HepG2 (cell line): Measurements from ENCODE around the gene ZNF687. TPM values are rescaled to one million over a fixed set of nuclear protein-coding genes. Genes with fewer than 3 reads are reported as not detected.

Source experiments
- ATAC-seq: fragments of 200-7000 bp; cut with Tn5 transposase; 3 replicates; pipeline ENCODE4 v1.9.1; 2020; ENCODE audit warnings: mild to moderate bottlenecking, moderate library complexity
- BruUV-seq: library from RNA; stranded (reverse); fragments of 400-500 nt; replicated peaks from 2 replicates; lab custom pipeline; 2021; lab: Mats Ljungman, UMichigan
- CTCF ChIA-PET: fragments of 300-600 bp; formaldehyde crosslinking; extraction: SDS; loops from one replicate; lab custom pipeline; 2021; ENCODE audit warnings: low total read pairs, inconsistent platforms, low intra/inter-chr PET ratio; lab: Yijun Ruan, JAX
- POLR2A ChIA-PET: fragments of 350-600 bp; sonication (Branson Sonifier 250); formaldehyde crosslinking; loops from one replicate; lab custom pipeline; 2020; ENCODE audit warnings: antibody characterized with exemption, inconsistent platforms; lab: Yijun Ruan, JAX
- DNase-seq: peaks from one replicate; pipeline ENCODE4 v3.0.0-alpha.2; 2015; ENCODE audit warnings: low spot score
- FAIRE-seq: peaks from 3 replicates; lab custom pipeline; 2011; peaks lifted over from hg19 to GRCh38; lab: Jason Lieb, UNC
- H2AFZ ChIP-seq: one replicate; pipeline ENCODE4 v1.6.1; 2011; ENCODE audit warnings: low read length, inconsistent platforms
- H3K27ac ChIP-seq: fragments of 300-600 bp; 3 replicates; pipeline ENCODE4 v1.8.0; 2011; ENCODE audit warnings: mixed run types, mild to moderate bottlenecking, mixed read lengths, low read length, inconsistent platforms; ENCODE audit not compliant: insufficient read depth; ENCODE audit errors: extremely low read length
- H3K27me3 ChIP-seq, 2 experiments: fragments of 200-600 bp in 1 of 2; 2 replicates in 1 of 2; 3 replicates in 1 of 2; pipeline versions ENCODE4 v1.6.0 to v1.8.0; 2011; ENCODE audit warnings: low read length in 2 of 2, mild to moderate bottlenecking in 2 of 2, moderate library complexity in 2 of 2, inconsistent platforms in 1 of 2; ENCODE audit not compliant: insufficient read depth in 2 of 2, control insufficient read depth in 1 of 2
- H3K36me3 ChIP-seq, 2 experiments: fragments of 200-600 bp in 1 of 2; replicated peaks in 1 of 2; 2 replicates in 1 of 2; 3 replicates in 1 of 2; pipeline versions ENCODE4 v1.5.1 to v1.8.0; 2011; ENCODE audit warnings: low read length in 2 of 2, inconsistent platforms in 1 of 2; ENCODE audit not compliant: insufficient read depth in 2 of 2, control insufficient read depth in 1 of 2
- H3K4me1 ChIP-seq: 2 replicates; pipeline ENCODE4 v1.5.1; 2012; ENCODE audit warnings: low read length, inconsistent platforms; ENCODE audit not compliant: insufficient read depth
- H3K4me2 ChIP-seq: 2 replicates; pipeline ENCODE4 v1.6.0; 2011; ENCODE audit warnings: low read depth, low read length, inconsistent platforms
- H3K4me3 ChIP-seq, 3 experiments: fragments of 200-600 bp in 1 of 3; sonication (generic), shearing (Covaris generic) in 1 of 3; replicated peaks in 1 of 3; 2 replicates each; pipeline ENCODE4 v1.5.1; 2011 to 2016; ENCODE audit warnings: low read length in 3 of 3, inconsistent platforms in 2 of 3, low read depth in 2 of 3, mild to moderate bottlenecking in 2 of 3, control low read depth in 1 of 3, mixed read lengths in 1 of 3; ENCODE audit not compliant: insufficient read depth in 1 of 3
- H3K79me2 ChIP-seq: one replicate; pipeline ENCODE4 v1.6.1; 2011; ENCODE audit warnings: low read length, inconsistent platforms; ENCODE audit not compliant: insufficient read depth
- H3K9ac ChIP-seq: 2 replicates; pipeline ENCODE4 v1.6.0; 2011; ENCODE audit warnings: mild to moderate bottlenecking, low read depth, low read length, inconsistent platforms; ENCODE audit not compliant: insufficient read depth
- H3K9me3 ChIP-seq: 2 replicates; pipeline ENCODE4 v1.5.1; 2012; ENCODE audit warnings: mild to moderate bottlenecking, low read length
- H4K20me1 ChIP-seq: 2 replicates; pipeline ENCODE4 v1.6.0; 2011; ENCODE audit warnings: inconsistent platforms, mild to moderate bottlenecking, low read length, moderate library complexity; ENCODE audit not compliant: insufficient read depth
- AGO2 ChIP-seq: fragments of 200-400 bp; formaldehyde crosslinking; optimal IDR thresholded peaks from 2 replicates; pipeline ENCODE3; 2017; ENCODE audit warnings: mild to moderate bottlenecking, low read depth, low read length, moderate library complexity
- CENPX ChIP-seq: sonication (generic); formaldehyde crosslinking; IDR thresholded peaks from 2 replicates; pipeline ENCODE4 v1.9.0; 2021; ENCODE audit warnings: mild to moderate bottlenecking, missing genetic modification reagents, moderate library complexity
- GATA4 ChIP-seq: sonication (generic); IDR thresholded peaks from 2 replicates; pipeline ENCODE4 v1.6.1; 2016; ENCODE audit warnings: antibody characterized with exemption, low read depth, borderline replicate concordance
- KDM2A ChIP-seq: sonication (generic); formaldehyde crosslinking; IDR thresholded peaks from 2 replicates; pipeline ENCODE4 v1.4.0; 2020; ENCODE audit warnings: low read depth, missing genetic modification reagents, borderline replicate concordance
- MIXL1 ChIP-seq: IDR thresholded peaks from 2 replicates; pipeline ENCODE4 v1.6.1; 2016
- POLR2AphosphoS2 ChIP-seq: IDR thresholded peaks from 2 replicates; pipeline ENCODE4 v1.6.1; 2011; ENCODE audit warnings: low read depth, low read length, improper control_type of control experiment
- RBM22 ChIP-seq: fragments of 200-400 bp; formaldehyde crosslinking; optimal IDR thresholded peaks from 2 replicates; pipeline ENCODE3; 2017; ENCODE audit warnings: mild to moderate bottlenecking, low read length, moderate library complexity
- ZBTB20 ChIP-seq: sonication (generic); formaldehyde crosslinking; IDR thresholded peaks from 2 replicates; pipeline ENCODE4 v1.8.1; 2023; ENCODE audit warnings: missing genetic modification reagents, low read depth, mild to moderate bottlenecking, borderline replicate concordance
- ZNF549 ChIP-seq: sonication (generic); formaldehyde crosslinking; IDR thresholded peaks from 2 replicates; pipeline ENCODE4 v1.5.0; 2020; ENCODE audit warnings: missing genetic modification reagents
- ZNF674 ChIP-seq: sonication (generic); formaldehyde crosslinking; IDR thresholded peaks from 2 replicates; pipeline ENCODE4 v1.5.0; 2020; ENCODE audit warnings: low read depth, mild to moderate bottlenecking, missing genetic modification reagents
- ZNF768 ChIP-seq: sonication (generic); formaldehyde crosslinking; IDR thresholded peaks from 2 replicates; pipeline ENCODE4 v1.4.0; 2020; ENCODE audit warnings: missing genetic modification reagents
- WGBS: methylation state at CpG from one replicate; pipeline ENCODE4 v1.1.6; 2017; ENCODE audit warnings: low lambda C conversion rate; 5-methylcytosine and 5-hydroxymethylcytosine counted together
- in situ Hi-C: cut with HindIII; loops from 2 replicates; pipeline ENCODE4 v1.10.0; 2017; ENCODE audit warnings: low pct_unique_long_range_greater_than_20kb; ENCODE audit not compliant: extremely low pct_ligation_motif_present
- intact Hi-C: fragments of 100-400 bp; cut with micrococcal nuclease; formaldehyde crosslinking; loops from one replicate; pipeline ENCODE4 v1.10.0; 2022; ENCODE audit not compliant: unreplicated experiment
- polyA plus RNA-seq, 8 experiments: library from polyadenylated mRNA; depleted of rRNA in 3 of 8; stranded (reverse) in 7 of 8; unstranded in 1 of 8; fragments of >200 nt; fragmentation: Illumina TruSeq in 4 of 8; extraction: Trizol in 4 of 8; gene quantifications; 2 replicates each; pipeline versions ENCODE4 v1.2.1 to v1.2.3, GENCODE V29; 2011 to 2016; ENCODE audit warnings: low read depth in 4 of 8, missing spikeins in 1 of 8, mixed read lengths in 1 of 8; ENCODE audit not compliant: insufficient read depth in 1 of 8
- total RNA-seq, 5 experiments: library from RNA; depleted of rRNA; stranded (reverse); fragments of >200 nt; fragmentation: Illumina TruSeq; extraction: Trizol; gene quantifications; 2 replicates each; pipeline ENCODE4 v1.2.3, GENCODE V29; 2016; ENCODE audit warnings: low read depth in 1 of 5
- TF ChIP-seq, protein P1 (sequence below): sonication (generic); formaldehyde crosslinking; IDR thresholded peaks from 2 replicates; pipeline ENCODE4 v1.5.0; 2020; ENCODE audit warnings: mild to moderate bottlenecking, missing genetic modification reagents
- TF ChIP-seq, protein P2 (sequence below): sonication (generic); formaldehyde crosslinking; IDR thresholded peaks from 2 replicates; pipeline ENCODE4 v1.5.1; 2020; ENCODE audit warnings: mild to moderate bottlenecking, missing genetic modification reagents, borderline replicate concordance
- TF ChIP-seq, protein P3 (sequence below): sonication (generic); formaldehyde crosslinking; IDR thresholded peaks from 2 replicates; pipeline ENCODE4 v1.5.0; 2020; ENCODE audit warnings: missing genetic modification reagents

ZNF687 gene
- total and polyA plus RNA-seq, 2 of the 13 experiments (the other 11 are each of a cell fraction or from before 2014, with no cell fraction given): 14.1 to 16.5 TPM

DNA sequence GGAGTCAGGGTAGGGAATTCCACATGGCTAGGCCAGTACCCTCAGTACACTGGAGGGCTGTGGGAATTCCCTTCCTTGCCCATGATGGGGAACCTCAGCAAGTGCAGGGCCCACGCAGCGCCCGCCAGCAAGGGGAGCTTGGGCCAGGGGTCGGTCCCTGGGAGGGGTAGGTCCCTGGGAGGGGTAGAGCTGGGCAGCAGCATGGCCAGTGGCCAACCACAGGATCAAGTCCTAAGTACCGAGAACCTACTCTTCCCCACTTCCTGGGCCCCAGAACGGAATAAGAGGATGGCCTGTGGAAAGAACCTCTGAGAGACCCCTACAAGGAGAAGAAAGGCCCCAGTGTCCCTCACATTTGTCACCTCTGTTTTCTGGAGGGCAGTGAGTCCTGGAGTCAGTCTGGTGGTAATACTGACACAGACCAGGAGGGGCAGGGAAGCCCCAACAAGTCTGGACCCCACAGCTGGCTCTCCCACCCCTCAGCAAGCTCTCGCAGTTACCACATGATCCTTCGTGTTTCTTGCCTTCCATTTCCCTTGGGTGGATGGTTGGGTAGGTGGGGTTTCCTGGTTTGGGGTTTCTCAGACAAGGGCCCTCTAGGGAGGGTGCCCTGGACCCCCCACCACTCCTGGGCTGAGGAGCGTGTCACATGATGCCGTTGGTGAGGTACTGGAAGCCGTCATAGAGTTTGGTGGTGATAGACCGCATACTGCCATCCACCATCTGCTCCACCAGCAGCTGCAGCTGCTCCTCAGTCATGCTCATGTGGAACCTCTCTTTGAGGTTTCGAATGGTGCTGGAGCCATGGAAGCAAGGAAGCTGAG, 10.3 kb downstream of the ZNF687 start:
- H4K20me1 ChIP-seq: 0 out of 2 replicates have a peak, but pooled peaks cover 4% of the 10 kb centered on the region
- WGBS: 96% methylated on average over 10 of the region's 13 CpGs
- ATAC-seq (peak; percentile 58), FAIRE-seq (no peak), DNase-seq (no peak)
- CTCF ChIA-PET: no interaction called here
- no peaks in the 10 kb centered on the region for H3K27me3 ChIP-seq
- in situ Hi-C loops: no loop called here
- H3K27ac ChIP-seq: no peak overlapping the region
- no peak overlapping the region for H2AFZ ChIP-seq
- POLR2A ChIA-PET: interaction anchor here (0.9 to 1.5 kb wide), 3 partner anchors 10 to 37 kb away, joined by 3 to 6 read pairs (median 4); partner anchors contain the start of genes PSMD4 and ZNF687
- no peak overlapping the region for H3K4me3 ChIP-seq
- H3K4me2 ChIP-seq: no peak overlapping the region
- intact Hi-C loops: no loop called here
- H3K9me3 ChIP-seq: no peaks in the 10 kb centered on the region
- H3K4me1 ChIP-seq: no peaks in the 10 kb centered on the region
- no peaks in the 10 kb centered on the region for H3K79me2 ChIP-seq
- BruUV-seq: TSS peak; percentile 31
- no peak overlapping the region for H3K9ac ChIP-seq
- H3K36me3 ChIP-seq: peaks cover 43 to 75% of the 10 kb centered on the region in 2 experiments
- TF ChIP-seq ZNF549 (CRISPR knock-in tag): no peak
- TF ChIP-seq, protein P1, sequence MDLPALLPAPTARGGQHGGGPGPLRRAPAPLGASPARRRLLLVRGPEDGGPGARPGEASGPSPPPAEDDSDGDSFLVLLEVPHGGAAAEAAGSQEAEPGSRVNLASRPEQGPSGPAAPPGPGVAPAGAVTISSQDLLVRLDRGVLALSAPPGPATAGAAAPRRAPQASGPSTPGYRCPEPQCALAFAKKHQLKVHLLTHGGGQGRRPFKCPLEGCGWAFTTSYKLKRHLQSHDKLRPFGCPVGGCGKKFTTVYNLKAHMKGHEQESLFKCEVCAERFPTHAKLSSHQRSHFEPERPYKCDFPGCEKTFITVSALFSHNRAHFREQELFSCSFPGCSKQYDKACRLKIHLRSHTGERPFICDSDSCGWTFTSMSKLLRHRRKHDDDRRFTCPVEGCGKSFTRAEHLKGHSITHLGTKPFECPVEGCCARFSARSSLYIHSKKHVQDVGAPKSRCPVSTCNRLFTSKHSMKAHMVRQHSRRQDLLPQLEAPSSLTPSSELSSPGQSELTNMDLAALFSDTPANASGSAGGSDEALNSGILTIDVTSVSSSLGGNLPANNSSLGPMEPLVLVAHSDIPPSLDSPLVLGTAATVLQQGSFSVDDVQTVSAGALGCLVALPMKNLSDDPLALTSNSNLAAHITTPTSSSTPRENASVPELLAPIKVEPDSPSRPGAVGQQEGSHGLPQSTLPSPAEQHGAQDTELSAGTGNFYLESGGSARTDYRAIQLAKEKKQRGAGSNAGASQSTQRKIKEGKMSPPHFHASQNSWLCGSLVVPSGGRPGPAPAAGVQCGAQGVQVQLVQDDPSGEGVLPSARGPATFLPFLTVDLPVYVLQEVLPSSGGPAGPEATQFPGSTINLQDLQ (CRISPR knock-in tag): no peak
- TF ChIP-seq AGO2: peak; percentile 82
- no peak for TF ChIP-seq ZNF674 (CRISPR knock-in tag)
- TF ChIP-seq CENPX (CRISPR knock-in tag): no peak
- TF ChIP-seq KDM2A (CRISPR knock-in tag): peak; percentile 13; the same call in 1 of the 2 replicates
- TF ChIP-seq GATA4: no peak
- TF ChIP-seq, protein P2, sequence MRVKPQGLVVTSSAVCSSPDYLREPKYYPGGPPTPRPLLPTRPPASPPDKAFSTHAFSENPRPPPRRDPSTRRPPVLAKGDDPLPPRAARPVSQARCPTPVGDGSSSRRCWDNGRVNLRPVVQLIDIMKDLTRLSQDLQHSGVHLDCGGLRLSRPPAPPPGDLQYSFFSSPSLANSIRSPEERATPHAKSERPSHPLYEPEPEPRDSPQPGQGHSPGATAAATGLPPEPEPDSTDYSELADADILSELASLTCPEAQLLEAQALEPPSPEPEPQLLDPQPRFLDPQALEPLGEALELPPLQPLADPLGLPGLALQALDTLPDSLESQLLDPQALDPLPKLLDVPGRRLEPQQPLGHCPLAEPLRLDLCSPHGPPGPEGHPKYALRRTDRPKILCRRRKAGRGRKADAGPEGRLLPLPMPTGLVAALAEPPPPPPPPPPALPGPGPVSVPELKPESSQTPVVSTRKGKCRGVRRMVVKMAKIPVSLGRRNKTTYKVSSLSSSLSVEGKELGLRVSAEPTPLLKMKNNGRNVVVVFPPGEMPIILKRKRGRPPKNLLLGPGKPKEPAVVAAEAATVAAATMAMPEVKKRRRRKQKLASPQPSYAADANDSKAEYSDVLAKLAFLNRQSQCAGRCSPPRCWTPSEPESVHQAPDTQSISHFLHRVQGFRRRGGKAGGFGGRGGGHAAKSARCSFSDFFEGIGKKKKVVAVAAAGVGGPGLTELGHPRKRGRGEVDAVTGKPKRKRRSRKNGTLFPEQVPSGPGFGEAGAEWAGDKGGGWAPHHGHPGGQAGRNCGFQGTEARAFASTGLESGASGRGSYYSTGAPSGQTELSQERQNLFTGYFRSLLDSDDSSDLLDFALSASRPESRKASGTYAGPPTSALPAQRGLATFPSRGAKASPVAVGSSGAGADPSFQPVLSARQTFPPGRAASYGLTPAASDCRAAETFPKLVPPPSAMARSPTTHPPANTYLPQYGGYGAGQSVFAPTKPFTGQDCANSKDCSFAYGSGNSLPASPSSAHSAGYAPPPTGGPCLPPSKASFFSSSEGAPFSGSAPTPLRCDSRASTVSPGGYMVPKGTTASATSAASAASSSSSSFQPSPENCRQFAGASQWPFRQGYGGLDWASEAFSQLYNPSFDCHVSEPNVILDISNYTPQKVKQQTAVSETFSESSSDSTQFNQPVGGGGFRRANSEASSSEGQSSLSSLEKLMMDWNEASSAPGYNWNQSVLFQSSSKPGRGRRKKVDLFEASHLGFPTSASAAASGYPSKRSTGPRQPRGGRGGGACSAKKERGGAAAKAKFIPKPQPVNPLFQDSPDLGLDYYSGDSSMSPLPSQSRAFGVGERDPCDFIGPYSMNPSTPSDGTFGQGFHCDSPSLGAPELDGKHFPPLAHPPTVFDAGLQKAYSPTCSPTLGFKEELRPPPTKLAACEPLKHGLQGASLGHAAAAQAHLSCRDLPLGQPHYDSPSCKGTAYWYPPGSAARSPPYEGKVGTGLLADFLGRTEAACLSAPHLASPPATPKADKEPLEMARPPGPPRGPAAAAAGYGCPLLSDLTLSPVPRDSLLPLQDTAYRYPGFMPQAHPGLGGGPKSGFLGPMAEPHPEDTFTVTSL (CRISPR knock-in tag): no peak
- TF ChIP-seq, protein P3, sequence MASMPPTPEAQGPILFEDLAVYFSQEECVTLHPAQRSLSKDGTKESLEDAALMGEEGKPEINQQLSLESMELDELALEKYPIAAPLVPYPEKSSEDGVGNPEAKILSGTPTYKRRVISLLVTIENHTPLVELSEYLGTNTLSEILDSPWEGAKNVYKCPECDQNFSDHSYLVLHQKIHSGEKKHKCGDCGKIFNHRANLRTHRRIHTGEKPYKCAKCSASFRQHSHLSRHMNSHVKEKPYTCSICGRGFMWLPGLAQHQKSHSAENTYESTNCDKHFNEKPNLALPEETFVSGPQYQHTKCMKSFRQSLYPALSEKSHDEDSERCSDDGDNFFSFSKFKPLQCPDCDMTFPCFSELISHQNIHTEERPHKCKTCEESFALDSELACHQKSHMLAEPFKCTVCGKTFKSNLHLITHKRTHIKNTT (CRISPR knock-in tag): 0 out of 2 replicates have a peak, but pooled peaks have one; percentile 35
- TF ChIP-seq ZNF768: 0 out of 2 replicates have a peak, but pooled peaks have one; percentile 37
- no peak for TF ChIP-seq ZBTB20 (CRISPR knock-in tag)
- no peak for TF ChIP-seq MIXL1
- TF ChIP-seq POLR2AphosphoS2: peak; percentile 29; the same call in 1 of the 2 replicates
- TF ChIP-seq RBM22: no peak
